PC-3 (cell line): ENCODE data around the gene CEND1.

Source experiments
- EZH2 ChIP-seq: fragments of 300-600 bp; sonication (generic); IDR thresholded peaks from one replicate; pipeline ENCODE4 v1.6.1; 2017; ENCODE audit warnings: antibody characterized with exemption, mild to moderate bottlenecking, low read length; ENCODE audit not compliant: unreplicated experiment
- TF ChIP-seq, protein P1 (sequence below): fragments of 300-600 bp; sonication (generic); conservative IDR thresholded peaks from 2 replicates; pipeline ENCODE4 v1.5.1; 2017; ENCODE audit warnings: antibody characterized with exemption, low read depth, mild to moderate bottlenecking, low read length

DNA sequence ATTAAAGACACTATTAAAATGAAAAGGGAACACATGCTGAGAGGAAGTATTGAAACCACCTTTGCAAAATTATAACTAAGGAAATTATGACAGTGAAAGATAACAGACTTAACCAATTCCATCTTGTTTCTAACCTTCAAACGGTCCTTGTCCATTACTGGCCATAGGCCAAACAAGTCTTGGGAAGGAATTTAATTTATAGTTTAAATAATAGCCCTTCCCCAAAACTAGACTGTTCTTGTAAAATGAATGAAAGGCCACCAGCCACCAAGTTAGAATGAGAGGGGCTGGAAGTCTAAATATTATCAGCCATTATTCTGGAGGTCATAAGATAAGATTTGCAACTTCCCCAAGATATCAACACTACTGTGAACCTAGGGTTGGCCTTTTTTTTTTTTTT, 44.5 kb downstream of the CEND1 start:
- TF ChIP-seq, protein P1, sequence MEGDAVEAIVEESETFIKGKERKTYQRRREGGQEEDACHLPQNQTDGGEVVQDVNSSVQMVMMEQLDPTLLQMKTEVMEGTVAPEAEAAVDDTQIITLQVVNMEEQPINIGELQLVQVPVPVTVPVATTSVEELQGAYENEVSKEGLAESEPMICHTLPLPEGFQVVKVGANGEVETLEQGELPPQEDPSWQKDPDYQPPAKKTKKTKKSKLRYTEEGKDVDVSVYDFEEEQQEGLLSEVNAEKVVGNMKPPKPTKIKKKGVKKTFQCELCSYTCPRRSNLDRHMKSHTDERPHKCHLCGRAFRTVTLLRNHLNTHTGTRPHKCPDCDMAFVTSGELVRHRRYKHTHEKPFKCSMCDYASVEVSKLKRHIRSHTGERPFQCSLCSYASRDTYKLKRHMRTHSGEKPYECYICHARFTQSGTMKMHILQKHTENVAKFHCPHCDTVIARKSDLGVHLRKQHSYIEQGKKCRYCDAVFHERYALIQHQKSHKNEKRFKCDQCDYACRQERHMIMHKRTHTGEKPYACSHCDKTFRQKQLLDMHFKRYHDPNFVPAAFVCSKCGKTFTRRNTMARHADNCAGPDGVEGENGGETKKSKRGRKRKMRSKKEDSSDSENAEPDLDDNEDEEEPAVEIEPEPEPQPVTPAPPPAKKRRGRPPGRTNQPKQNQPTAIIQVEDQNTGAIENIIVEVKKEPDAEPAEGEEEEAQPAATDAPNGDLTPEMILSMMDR = no peak
- no peak for TF ChIP-seq EZH2
